K562 (cell line): Measurements from ENCODE around the gene ARHGEF4. TPM values are rescaled to one million over a fixed set of nuclear protein-coding genes. Genes with fewer than 3 reads are reported as not detected.

Experiments used
- ATAC-seq: fragments of 200-7000 bp; cut with Tn5 transposase; 3 replicates; pipeline ENCODE4 v1.9.1; 2020; ENCODE audit warnings: moderate library complexity
- BruUV-seq: library from RNA; stranded (reverse); fragments of 400-500 nt; replicated peaks from 2 replicates; lab custom pipeline; 2021; lab: Mats Ljungman, UMichigan
- CTCF ChIA-PET: fragments of 300-600 bp; formaldehyde crosslinking; extraction: SDS; loops from one replicate; lab custom pipeline; 2021; ENCODE audit warnings: low intra/inter-chr PET ratio; lab: Yijun Ruan, JAX
- POLR2A ChIA-PET: fragments of 300-600, 350-650 bp; sonication (Branson Sonifier 250); formaldehyde crosslinking; extraction: SDS; loops from one replicate; lab custom pipeline; 2021; ENCODE audit warnings: antibody characterized with exemption, inconsistent platforms; lab: Yijun Ruan, JAX
- DNase-seq, 4 experiments: peaks; one replicate each; pipeline versions ENCODE4 v3.0.0 to v3.0.0-alpha.2; 2011 to 2018; ENCODE audit warnings: low spot score in 3 of 4, mixed read lengths in 3 of 4; ENCODE audit errors: extremely low read depth in 1 of 4
- FAIRE-seq: peaks from 2 replicates; lab custom pipeline; 2011; peaks lifted over from hg19 to GRCh38; lab: Jason Lieb, UNC
- H2AFZ ChIP-seq: 2 replicates; pipeline ENCODE4 v1.6.0; 2011; ENCODE audit warnings: low read depth, low read length, control low read depth, inconsistent platforms
- H3K27ac ChIP-seq: fragments of 200-600 bp; 3 replicates; pipeline ENCODE4 v1.8.0; 2011; ENCODE audit warnings: low read depth, mild to moderate bottlenecking, control low read depth, inconsistent platforms, low read length, moderate library complexity, mixed read lengths; ENCODE audit errors: extremely low read depth
- H3K27me3 ChIP-seq, 2 experiments: fragments of 300-600 bp in 1 of 2; 2 replicates in 1 of 2; 3 replicates in 1 of 2; pipeline versions ENCODE4 v1.6.0 to v1.8.0; 2011; ENCODE audit warnings: inconsistent platforms in 2 of 2, low read length in 2 of 2, mild to moderate bottlenecking in 1 of 2, mixed read lengths in 1 of 2, moderate library complexity in 1 of 2; ENCODE audit not compliant: control insufficient read depth in 2 of 2, insufficient read depth in 2 of 2
- H3K36me3 ChIP-seq: fragments of 300-600 bp; 3 replicates; pipeline ENCODE4 v1.8.0; 2011; ENCODE audit warnings: mild to moderate bottlenecking, low read length, inconsistent platforms; ENCODE audit not compliant: control insufficient read depth, insufficient read depth
- H3K4me1 ChIP-seq, 2 experiments: fragments of 200-600 bp in 1 of 2; replicated peaks in 1 of 2; 2 replicates in 1 of 2; 3 replicates in 1 of 2; pipeline versions ENCODE4 v1.5.1 to v1.8.0; 2011; ENCODE audit warnings: inconsistent platforms in 2 of 2, low read length in 2 of 2, mild to moderate bottlenecking in 1 of 2, mixed read lengths in 1 of 2, moderate library complexity in 1 of 2; ENCODE audit not compliant: control insufficient read depth in 2 of 2, insufficient read depth in 2 of 2
- H3K4me2 ChIP-seq: 2 replicates; pipeline ENCODE4 v1.6.1; 2011; ENCODE audit warnings: low read length, control low read depth, inconsistent platforms, mixed read lengths; ENCODE audit not compliant: insufficient read depth
- H3K4me3 ChIP-seq: fragments of 200-600 bp; sonication (generic), shearing (Covaris generic); 2 replicates; pipeline ENCODE4 v1.5.1; 2016; ENCODE audit warnings: control low read depth, inconsistent platforms
- H3K79me2 ChIP-seq: fragments of 200-600 bp; 3 replicates; pipeline ENCODE4 v1.8.0; 2011; ENCODE audit warnings: low read length, inconsistent platforms; ENCODE audit not compliant: control insufficient read depth, insufficient read depth
- H3K9ac ChIP-seq, 2 experiments: 2 replicates each; pipeline versions ENCODE4 v1.6.0 to v1.6.1; 2011; ENCODE audit warnings: low read depth in 2 of 2, low read length in 2 of 2, control low read depth in 1 of 2, inconsistent platforms in 1 of 2, mild to moderate bottlenecking in 1 of 2, mixed read lengths in 1 of 2; ENCODE audit not compliant: insufficient read depth in 1 of 2
- H3K9me1 ChIP-seq: one replicate; pipeline ENCODE4 v1.6.0; 2011; ENCODE audit warnings: inconsistent platforms, mild to moderate bottlenecking, low read length, moderate library complexity; ENCODE audit not compliant: control insufficient read depth, insufficient read depth
- H3K9me3 ChIP-seq: replicated peaks from 2 replicates; pipeline ENCODE4 v1.5.1; 2011; ENCODE audit warnings: low read depth, low read length, inconsistent platforms; ENCODE audit not compliant: control insufficient read depth, insufficient read depth
- H4K20me1 ChIP-seq: replicated peaks from 2 replicates; pipeline ENCODE4 v1.6.1; 2011; ENCODE audit warnings: low read length, inconsistent platforms, mixed read lengths; ENCODE audit not compliant: control insufficient read depth, insufficient read depth
- ATF4 ChIP-seq: fragments of 450-650 bp; formaldehyde crosslinking; IDR thresholded peaks from 2 replicates; pipeline ENCODE4 v1.4.0; 2022; ENCODE audit warnings: mild to moderate bottlenecking, moderate library complexity
- ATF7 ChIP-seq: fragments of 450-650 bp; IDR thresholded peaks from 2 replicates; pipeline ENCODE4 v1.7.1; 2014; ENCODE audit warnings: mild to moderate bottlenecking, moderate library complexity
- CBX2 ChIP-seq: fragments of 200-600 bp; sonication (generic); IDR thresholded peaks from one replicate; pipeline ENCODE4 v1.6.1; 2012; ENCODE audit warnings: mild to moderate bottlenecking, low read length, inconsistent platforms; ENCODE audit not compliant: insufficient read depth, poor library complexity, severe bottlenecking
- CEBPG ChIP-seq, 3 experiments: fragments of 200-800 bp in 1 of 3; sonication (Bioruptor generic) in 1 of 3; sonication (generic) in 1 of 3; formaldehyde crosslinking in 1 of 3; IDR thresholded peaks in 2 of 3; conservative IDR thresholded peaks in 1 of 3; 2 replicates each; pipeline versions ENCODE4 v1.6.1 to v1.8.0; 2016 to 2022; ENCODE audit warnings: missing compliant biosample characterization in 2 of 3, missing genetic modification characterization in 2 of 3, mild to moderate bottlenecking in 1 of 3, missing genetic modification reagents in 1 of 3
- CXXC5 ChIP-seq: fragments of 250-450 bp; sonication (Bioruptor Pico); IDR thresholded peaks from 2 replicates; pipeline ENCODE4 v1.8.0; 2022; ENCODE audit warnings: inconsistent platforms, mild to moderate bottlenecking, moderate library complexity
- FOSL1 ChIP-seq: fragments of 200-800 bp; sonication (Bioruptor generic); conservative IDR thresholded peaks from 2 replicates; pipeline ENCODE4 v1.6.1; 2016; ENCODE audit warnings: missing genetic modification characterization, missing compliant biosample characterization
- FOXP1 ChIP-seq: sonication (generic); formaldehyde crosslinking; IDR thresholded peaks from 2 replicates; pipeline ENCODE4 v1.8.0; 2022; ENCODE audit warnings: mild to moderate bottlenecking, missing genetic modification reagents
- PHF21A ChIP-seq: fragments of 450-650 bp; IDR thresholded peaks from 2 replicates; pipeline ENCODE4 v1.6.1; 2017; ENCODE audit warnings: low read depth, borderline replicate concordance
- PRPF4 ChIP-seq: fragments of 200-400 bp; formaldehyde crosslinking; IDR thresholded peaks from one replicate; pipeline ENCODE4 v1.6.1; 2017; ENCODE audit warnings: low read length, low read depth, mild to moderate bottlenecking; ENCODE audit not compliant: insufficient read depth, poor library complexity, severe bottlenecking
- THAP12 ChIP-seq: fragments of 250-450 bp; sonication (Bioruptor Pico); IDR thresholded peaks from 2 replicates; pipeline ENCODE4 v1.9.0; 2021; ENCODE audit warnings: mild to moderate bottlenecking, inconsistent platforms
- ZNF165 ChIP-seq: fragments of 250-450 bp; sonication (Bioruptor Pico); IDR thresholded peaks from 2 replicates; pipeline ENCODE4 v1.4.0; 2020; ENCODE audit warnings: borderline replicate concordance
- ZNF518B ChIP-seq: fragments of 250-450 bp; sonication (Bioruptor Pico); IDR thresholded peaks from 2 replicates; pipeline ENCODE4 v1.5.0; 2021; ENCODE audit warnings: mild to moderate bottlenecking, moderate library complexity
- ZNF75A ChIP-seq: fragments of 450-650 bp; formaldehyde crosslinking; IDR thresholded peaks from 2 replicates; pipeline ENCODE4 v1.4.0; 2020; ENCODE audit warnings: mild to moderate bottlenecking
- WGBS: fragments of 100-300 bp; shearing (Covaris generic); methylation state at CpG from one replicate; pipeline ENCODE4 v1.1.6; 2016; ENCODE audit warnings: low coverage, mixed read lengths; ENCODE audit not compliant: insufficient coverage; ENCODE audit errors: missing lambda C conversion rate; 5-methylcytosine and 5-hydroxymethylcytosine counted together
- in situ Hi-C: fragments of 300-500 bp; cut with MboI; formaldehyde crosslinking; loops from 4 replicates; pipeline ENCODE4 v1.15.0; 2018; ENCODE audit warnings: inconsistent platforms, mixed read lengths
- intact Hi-C: fragments of 100-400 bp; cut with micrococcal nuclease; formaldehyde crosslinking; loops from 2 replicates; pipeline ENCODE4 v1.14.2; 2022
- polyA plus RNA-seq, 8 experiments: library from polyadenylated mRNA; depleted of rRNA in 4 of 8; stranded (reverse) in 5 of 8; unstranded in 3 of 8; fragments of >200 nt; fragmentation: Nextera tagmentation in 2 of 8; fragmentation: Illumina TruSeq in 1 of 8; extraction: Ambion mirVana in 2 of 8; extraction: Trizol in 1 of 8; gene quantifications; 2 replicates each; pipeline versions ENCODE4 v1.2.1 to v1.2.3, GENCODE V29; 2011 to 2014; ENCODE audit warnings: inconsistent platforms in 1 of 8, missing spikeins in 1 of 8
- total RNA-seq, 7 experiments: library from RNA; depleted of rRNA in 6 of 7; stranded (reverse); fragments of >200 nt in 6 of 7; fragmentation: Illumina TruSeq in 2 of 7; extraction: Trizol in 2 of 7; gene quantifications; 2 replicates each; pipeline versions ENCODE4 v1.2.1 to v1.2.3, GENCODE V29; 2011 to 2021; ENCODE audit warnings: low replicate concordance in 1 of 7

ARHGEF4 gene
- total and polyA plus RNA-seq, 9 of the 15 experiments (the other 6 are each of a cell fraction or from before 2014, with no cell fraction given): not detected

- intact Hi-C loops (no loop called here), in situ Hi-C loops (no loop called here)
- peaks cover 0 to 19% of the 10 kb centered on the region in 2 experiments; a peak in 2 of 5 replicates for H3K27me3 ChIP-seq
- no peak for TF ChIP-seq ATF4
- no peak for TF ChIP-seq PHF21A
- TF ChIP-seq ZNF518B (CRISPR knock-in tag): no peak
- TF ChIP-seq CXXC5 (CRISPR knock-in tag): no peak
- TF ChIP-seq PRPF4: no peak
- TF ChIP-seq CBX2: no peak
- no peak for TF ChIP-seq THAP12 (CRISPR knock-in tag)
- no peak for TF ChIP-seq CEBPG (CRISPR knock-in tag; IDR thresholded peaks at IDR 0.05)
- TF ChIP-seq CEBPG (tag; conservative IDR thresholded peaks at IDR 0.05 in 1 of 2, IDR thresholded peaks at IDR 0.05 in 1 of 2): no peak
- no peak for TF ChIP-seq ZNF75A (CRISPR knock-in tag)
- TF ChIP-seq ZNF165 (CRISPR knock-in tag): no peak
- TF ChIP-seq FOXP1 (CRISPR knock-in tag): no peak
- no peak for TF ChIP-seq ATF7
- no peak for TF ChIP-seq FOSL1 (tag)
- no peak overlapping the region for H2AFZ ChIP-seq
- H3K4me2 ChIP-seq: no peak overlapping the region
- H3K4me1 ChIP-seq: no peaks in the 10 kb centered on the region
- no peak for DNase-seq
- ChIA-PET POLR2A (no interaction called here), CTCF (no interaction called here)
- no peaks in the 10 kb centered on the region for H3K36me3 ChIP-seq
- H3K9ac ChIP-seq: no peak overlapping the region
- H3K9me3 ChIP-seq: peaks cover 7% of the 10 kb centered on the region
- H3K27ac ChIP-seq: no peak overlapping the region; the same call in 2 of the 3 replicates
- no peak for FAIRE-seq
- BruUV-seq: no TSS peak
- ATAC-seq: no peak
- WGBS: 2% methylated on average over 14 of the region's 15 CpGs
- H3K9me1 ChIP-seq: no peaks in the 10 kb centered on the region
- H3K4me3 ChIP-seq: no peak overlapping the region
- no peaks in the 10 kb centered on the region for H3K79me2 ChIP-seq
- no peaks in the 10 kb centered on the region for H4K20me1 ChIP-seq
These were observed 149.3 kb downstream of the ARHGEF4 start for GRCh38 chr2:130985831-130986649.
